Dermis blood vessel endothelial cell (primary cell): ENCODE measurements around the gene TRIP11. TPM values are rescaled to one million over a fixed set of nuclear protein-coding genes. Genes with fewer than 3 reads are reported as not detected.
"Not testable (repeated sequence)": the region's sequence is repeated elsewhere in the genome, so short reads cannot be mapped to it uniquely, and the experiment has no call there.

Source experiments
- DNase-seq: peaks from one replicate; pipeline ENCODE4 v3.0.0; 2010
- total RNA-seq: library from RNA; depleted of rRNA; stranded (reverse); fragments of >200 nt; gene quantifications from 2 replicates; pipeline ENCODE4 v1.2.3, GENCODE V29; 2014

The TRIP11 gene
- total RNA-seq, result 43.2 and 73.1 TPM in 2 replicates

GRCh38 chr14:92039719-92040430 is at the start of gene TRIP11:
TSS of gene TRIP11 (minus strand) at chr14:92040059. CDS start at chr14:92039685, 374 bp downstream.
- peak; percentile 97 for DNase-seq

- DNase-seq, result no peak
These were observed 48.6 kb upstream of the TRIP11 start for GRCh38 chr14:92088494-92088893.

DNA sequence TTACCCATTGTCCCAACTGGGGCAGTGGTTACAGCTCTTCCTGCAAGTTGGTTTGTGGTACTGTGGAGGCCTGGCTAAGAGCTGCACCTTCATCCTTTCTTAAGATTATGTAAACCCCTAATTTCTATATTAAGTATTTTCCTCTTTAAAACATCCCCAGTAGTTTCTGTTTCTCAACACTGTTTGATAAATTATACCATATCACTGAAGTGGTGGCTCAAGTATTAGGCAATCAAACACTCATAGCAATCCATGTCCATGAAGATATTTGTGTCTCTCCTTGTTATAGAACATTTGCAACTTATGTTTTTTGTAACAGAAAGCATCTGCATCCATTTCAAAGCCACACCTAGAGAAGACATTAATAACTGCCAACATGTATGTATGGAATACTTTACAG is 34.7 kb upstream of the TRIP11 start:
- no peak for DNase-seq

DNA sequence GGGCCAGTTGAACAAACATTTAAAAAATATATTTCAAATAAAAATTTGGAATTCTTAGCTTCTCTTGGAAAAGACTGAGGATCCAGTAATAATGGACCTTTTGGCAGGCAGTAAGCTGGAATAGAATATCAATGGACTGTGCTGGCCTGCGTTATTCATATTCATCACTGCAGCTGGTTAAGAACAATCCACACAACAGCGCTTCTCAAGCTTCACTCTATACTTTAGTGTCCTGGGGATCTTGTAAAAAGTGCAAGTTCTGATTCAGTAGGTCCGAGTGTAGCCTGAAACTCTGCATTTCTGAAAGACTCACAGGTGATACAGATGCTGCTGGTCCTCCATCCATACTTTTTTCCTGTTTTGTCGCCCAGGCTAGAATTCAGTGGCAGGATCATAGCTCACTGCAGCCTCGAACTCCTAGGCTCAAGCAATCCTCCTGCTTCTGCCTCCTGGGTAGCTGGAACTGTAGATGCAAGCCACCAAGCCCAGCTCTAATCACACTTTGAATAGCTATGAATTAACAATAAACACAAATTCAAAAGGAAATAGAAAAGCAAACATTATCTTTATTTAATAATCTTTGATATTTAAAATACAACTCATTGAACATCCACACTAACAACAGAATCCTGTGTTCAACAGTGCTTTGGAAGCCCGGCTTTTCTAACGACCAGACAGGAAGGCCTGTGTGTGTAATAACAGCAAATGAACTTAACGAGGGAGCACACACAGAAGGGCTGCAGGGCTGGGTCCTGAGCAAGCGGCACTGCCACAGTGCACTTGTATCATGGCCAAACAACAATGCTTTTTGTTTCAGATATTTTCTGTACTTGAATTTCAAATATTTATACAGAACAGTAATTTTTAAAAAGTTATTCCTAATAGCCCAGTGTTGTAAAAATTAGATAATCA is 18.4 kb upstream of the TRIP11 start:
- DNase-seq, result no peak

DNA sequence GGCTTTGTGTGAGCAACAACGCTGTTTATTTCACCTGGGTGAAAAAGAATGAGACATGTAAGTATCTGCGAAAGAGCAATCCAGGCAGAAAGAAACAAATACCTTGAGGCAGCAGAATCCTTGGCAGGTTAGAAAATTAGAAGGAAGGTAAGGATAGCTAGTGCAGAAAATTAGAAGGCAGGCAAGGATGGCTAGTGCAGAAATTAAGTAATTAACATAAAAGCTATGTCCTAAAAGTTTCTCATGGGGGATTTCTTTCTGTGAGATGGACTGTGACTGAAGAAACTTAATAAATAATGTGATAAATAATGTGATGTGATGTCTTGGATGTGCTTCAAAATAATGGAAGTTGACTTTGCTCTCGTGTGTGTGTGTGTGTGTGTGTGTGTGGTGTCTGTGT is 9.9 kb upstream of the TRIP11 start:
- DNase-seq, result no peak

- DNase-seq, result not testable (repeated sequence)
These were observed 9.4 kb upstream of the TRIP11 start for GRCh38 chr14:92049221-92049620.

DNA sequence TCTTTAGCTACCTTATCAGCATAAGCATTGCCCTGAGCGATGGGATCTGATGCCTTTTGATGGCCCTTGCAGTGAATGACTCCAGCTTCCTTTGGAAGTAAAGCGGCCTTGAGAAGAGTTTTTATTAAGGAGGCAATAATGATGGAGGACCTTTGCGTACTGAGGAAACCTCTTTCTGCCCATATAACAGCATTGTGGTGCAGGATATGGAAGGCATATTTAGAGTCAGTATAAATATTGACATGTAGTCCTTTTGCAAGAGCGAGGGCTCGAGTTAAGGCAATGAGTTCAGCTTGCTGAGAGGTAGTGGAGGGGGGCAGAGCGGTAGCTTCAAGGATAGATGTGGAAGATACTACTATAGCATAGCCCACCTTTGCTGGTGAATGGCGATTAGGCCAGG is 6.0 kb upstream of the TRIP11 start:
- DNase-seq, result not testable (repeated sequence)

DNA sequence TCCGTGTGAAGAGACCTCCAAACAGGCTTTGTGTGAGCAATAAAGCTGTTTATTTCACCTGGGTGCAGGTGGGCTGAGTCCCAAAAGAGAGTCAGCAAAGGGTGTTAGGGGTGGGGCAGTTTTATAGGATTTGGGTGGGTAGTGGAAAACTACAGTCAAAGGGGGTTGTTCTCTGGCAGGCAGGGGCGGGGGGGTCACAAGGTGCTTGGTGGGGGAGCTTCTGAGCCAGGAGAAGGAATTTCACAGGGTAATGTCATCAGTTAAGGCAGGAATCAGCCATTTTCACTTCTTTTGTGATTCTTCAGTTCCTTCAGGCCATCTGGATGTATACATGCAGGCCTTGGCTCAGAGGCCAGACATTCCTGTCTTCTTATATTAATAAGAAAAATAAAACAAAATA is 1.9 kb upstream of the TRIP11 start:
- DNase-seq, result not testable (repeated sequence)

GRCh38 chr14:92041203-92041602 is 1.3 kb upstream of the TRIP11 start:
- no peak for DNase-seq

- DNase-seq, result peak; percentile 51
These were observed 682 bp upstream of the TRIP11 start for GRCh38 chr14:92040431-92041051.

DNA sequence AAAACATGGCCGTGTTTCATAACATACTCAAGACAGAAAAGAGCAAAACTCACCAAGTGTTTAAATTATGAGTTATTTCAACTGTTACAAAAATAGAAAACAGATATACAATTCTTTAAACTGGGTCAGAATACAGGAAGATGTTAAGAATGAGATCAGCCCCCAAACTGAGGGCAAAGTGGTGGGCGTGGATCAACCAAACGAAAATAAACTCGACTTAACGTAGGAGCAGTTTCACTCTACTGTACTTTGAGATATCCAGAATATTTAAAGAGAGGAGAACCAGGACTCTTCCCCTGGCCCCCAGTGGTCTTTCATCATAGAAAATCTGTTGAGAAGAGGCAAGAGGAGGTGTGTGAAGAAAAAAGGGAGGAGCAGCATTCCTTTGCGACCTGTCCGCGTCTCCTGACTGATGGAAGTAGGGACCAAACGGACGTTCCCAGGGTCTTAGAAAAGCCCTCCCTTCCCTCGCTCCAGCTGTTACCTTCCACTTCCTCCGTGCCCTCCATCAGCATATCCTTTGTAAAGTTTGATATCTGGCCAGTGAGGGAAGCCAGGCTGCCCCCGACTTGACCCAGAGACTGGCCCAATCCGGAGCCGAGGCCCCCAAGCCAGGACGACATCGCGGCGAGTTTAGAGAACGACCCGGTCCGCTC is 668 bp downstream of the TRIP11 start:
- DNase-seq, result peak; percentile 80

DNA sequence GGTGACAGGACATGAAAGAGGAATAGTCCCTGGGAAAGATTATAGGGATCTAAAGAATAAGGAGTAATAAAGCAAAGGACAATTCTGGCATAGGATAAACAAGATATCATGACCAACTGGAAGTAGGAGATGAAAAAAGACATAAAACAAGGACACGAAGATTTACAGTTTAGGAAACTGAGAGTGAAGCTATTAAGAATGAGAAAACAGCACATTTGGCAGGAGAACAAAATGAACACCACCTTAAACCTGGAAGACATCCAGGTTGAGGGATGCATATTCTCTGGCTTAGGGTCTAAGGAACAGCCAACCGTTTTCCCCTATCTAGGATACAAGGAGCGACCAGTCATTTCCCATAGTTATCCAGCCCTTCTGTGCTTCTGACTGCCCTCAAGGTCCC is 1.9 kb downstream of the TRIP11 start:
- DNase-seq, result peak; percentile 8

- DNase-seq, result no peak
These were observed 4.0 kb downstream of the TRIP11 start for GRCh38 chr14:92035890-92036289.

DNA sequence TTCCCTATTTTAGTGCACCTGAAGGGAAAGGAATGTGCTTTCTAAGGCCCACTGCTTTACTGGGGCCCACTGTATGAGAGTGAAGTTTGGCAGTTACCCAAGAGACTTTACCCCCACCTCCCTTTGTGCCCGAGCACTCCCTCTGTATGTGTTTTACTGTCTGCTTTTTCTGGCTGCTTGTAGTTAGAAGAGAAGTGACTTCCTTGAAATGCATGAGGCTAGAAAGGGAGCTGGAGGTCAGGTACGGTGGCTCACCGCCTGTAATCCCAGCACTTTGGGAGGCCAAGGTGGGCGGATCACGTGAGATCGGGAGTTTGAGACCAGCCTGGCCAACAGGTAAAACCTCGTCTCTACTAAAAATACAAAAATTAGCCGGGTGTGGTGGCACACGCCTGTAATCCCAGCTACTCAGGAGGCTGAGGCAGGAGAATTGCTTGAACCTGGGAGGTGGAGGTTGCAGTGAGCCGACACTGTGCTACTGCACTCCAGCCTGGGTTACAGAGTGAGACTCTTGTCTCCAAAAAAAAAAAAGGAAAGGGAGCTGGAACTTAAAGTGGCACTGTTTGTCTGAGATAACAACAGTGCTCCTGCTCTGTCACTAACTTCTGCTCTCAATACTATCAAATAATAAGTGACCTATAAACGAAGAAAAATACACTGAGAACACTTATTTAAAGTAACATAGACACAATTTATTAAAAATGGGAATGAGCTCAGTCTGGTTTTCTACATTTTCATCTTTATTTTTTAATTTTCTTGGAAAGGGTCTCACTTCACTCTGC is 5.8 kb downstream of the TRIP11 start:
- DNase-seq, result no peak

DNA sequence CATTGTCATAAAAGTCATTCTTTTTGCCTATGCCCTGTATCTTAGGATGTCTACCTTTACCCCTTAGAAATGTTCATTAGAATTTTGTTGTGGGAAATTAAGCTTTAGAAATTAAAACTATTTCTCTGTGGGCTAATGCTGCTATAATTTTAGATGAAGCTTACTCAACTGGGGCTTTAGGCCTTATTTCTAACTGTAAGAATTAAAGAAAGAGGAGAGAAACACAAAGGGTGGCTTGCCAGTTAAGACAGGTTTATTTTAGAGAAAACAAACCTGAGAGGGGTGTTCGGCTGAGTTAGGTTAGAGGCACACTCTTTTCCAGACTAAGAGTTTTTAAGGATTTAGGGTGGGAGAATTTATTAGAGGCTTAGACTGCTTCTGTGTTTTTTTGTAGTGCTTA is 6.4 kb downstream of the TRIP11 start:
- DNase-seq, result no peak

- DNase-seq, result no peak
These were observed 13.2 kb downstream of the TRIP11 start for GRCh38 chr14:92026548-92027190.

- DNase-seq, result no peak
These were observed 17.8 kb downstream of the TRIP11 start for GRCh38 chr14:92022036-92022435.

- DNase-seq, result no peak
These were observed 18.3 kb downstream of the TRIP11 start for GRCh38 chr14:92021523-92021922.

DNA sequence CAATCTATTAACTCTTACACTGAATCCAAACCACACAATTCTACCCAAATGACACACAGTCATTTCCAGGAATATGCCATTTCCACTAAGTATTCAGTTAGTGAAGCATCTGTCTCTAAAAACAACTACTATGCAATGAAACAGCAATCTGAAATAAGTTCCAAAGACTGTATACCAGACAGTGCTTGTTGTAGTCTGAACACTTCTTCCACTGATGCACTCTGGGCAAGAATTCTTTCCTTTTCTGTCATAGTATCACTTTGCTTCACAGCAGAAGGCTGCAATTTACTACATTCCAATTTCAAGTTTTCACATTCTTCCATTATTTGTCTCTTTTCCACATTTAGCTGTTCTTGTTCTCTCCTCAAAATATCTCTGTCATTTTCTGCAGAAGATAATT is 25.8 kb downstream of the TRIP11 start:
- no peak for DNase-seq

DNA sequence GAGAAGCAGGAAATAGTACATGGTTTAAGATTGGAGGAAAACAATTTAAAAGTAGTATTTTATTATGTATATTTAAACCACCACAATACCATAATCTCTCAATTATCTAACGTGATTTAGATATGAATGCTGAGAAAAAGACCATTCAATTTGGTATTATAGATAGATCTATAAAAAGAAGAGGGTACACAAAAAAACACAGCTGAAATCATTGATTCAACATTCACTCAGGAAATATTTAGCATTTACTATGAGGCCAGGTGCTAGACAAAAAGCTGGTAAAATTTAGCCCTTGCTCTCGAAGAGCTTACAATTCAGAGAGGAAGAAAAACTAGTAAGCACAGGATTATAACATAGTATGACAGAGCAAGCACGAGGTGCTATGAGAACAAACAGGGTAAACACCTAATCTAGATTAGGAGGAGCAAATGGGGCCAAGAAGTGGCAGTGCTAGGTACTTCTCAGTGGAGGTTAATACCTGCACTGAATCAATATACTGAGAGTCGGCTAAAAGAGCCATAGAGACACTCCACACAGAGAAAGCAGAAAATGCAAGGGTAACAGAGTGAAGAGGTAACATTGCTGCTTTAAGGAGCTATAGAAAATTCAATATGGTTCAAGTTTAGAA is 27.6 kb downstream of the TRIP11 start:
- DNase-seq, result no peak

DNA sequence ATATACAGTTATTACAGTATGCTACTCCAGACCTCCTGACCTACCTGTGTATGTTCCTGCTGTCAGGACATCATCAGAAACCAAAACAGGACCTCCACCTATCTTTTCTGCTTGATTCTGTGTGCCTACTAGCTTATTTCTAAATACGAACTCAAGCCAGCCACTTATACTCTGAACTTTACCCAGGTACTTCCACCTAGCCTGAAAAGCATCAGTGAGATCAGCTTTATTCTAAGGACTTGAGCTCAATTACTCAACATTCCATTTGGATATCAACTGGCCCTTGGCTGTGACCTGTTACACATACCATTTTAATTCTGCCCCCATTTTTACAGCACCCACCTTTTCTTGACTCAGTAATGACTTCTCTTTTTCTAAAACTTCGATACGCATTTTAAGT is 29.2 kb downstream of the TRIP11 start:
- no peak for DNase-seq
